C4-2B (cell line): Measurements from ENCODE around the gene CS.

Experiments
- CTCF ChIP-seq: fragments of 450-650 bp; conservative IDR thresholded peaks from 2 replicates; pipeline ENCODE4 v1.5.1; 2017; ENCODE audit warnings: mild to moderate bottlenecking
- ZFX ChIP-seq: fragments of 450-650 bp; IDR thresholded peaks from 2 replicates; pipeline ENCODE4 v1.6.1; 2017

- TF ChIP-seq CTCF (no peak), ZFX (no peak)
Observed at GRCh38 chr12:56223571-56224101, 76.5 kb downstream of the CS start.
